Amniotic stem cell (primary cell): ENCODE results near the gene AARS2.
"Not testable (repeated sequence)": the region's sequence is repeated elsewhere in the genome, so short reads cannot be mapped to it uniquely, and the experiment has no call there.

Source experiments
- DNase-seq: peaks from one replicate; lab custom pipeline; 2025; lab: John Stamatoyannopoulos, UW

AARS2 gene

DNA sequence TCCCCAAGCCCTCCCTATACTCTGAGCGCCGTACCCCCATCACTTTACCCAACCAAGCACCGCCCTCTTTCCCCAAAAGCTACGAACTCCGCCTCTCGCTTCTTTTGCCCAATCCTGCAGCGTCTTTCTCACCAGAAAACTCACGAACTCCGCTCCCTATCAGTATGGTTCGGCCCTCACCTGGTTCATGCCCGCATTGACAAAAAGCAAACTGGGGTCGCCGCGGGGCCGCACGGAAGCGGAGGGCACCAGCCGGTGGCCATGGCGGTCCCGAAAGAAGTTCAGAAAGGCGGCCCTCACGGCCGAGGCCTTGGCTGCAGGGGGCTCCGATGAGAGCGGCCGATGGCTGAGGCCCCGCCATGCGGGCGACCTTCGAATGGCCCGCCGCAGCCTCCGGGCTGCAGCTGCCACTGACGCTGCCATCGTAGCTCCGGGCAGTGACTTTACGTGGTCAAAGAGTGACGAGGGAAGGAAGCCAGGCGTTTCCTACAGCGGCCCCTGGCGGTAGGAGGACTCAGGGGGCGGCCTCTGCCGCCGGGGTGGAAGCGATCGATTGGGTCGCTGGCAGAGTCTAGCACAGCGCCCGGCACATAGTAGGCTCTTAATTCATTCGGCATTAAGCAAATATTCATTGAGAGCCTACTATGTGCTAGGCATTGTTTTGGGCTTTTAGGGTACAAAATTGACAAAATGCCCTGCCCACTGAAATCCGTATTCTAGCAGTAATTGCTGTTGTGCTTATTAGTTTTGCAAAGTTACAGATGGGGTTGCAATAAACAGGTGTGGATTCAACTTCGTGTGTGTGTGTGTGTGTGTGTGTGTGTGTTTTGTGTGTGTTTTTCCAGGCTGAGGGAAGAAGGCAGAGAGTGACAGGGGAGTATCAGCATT is at the start of gene AARS2:
TSS of gene AARS2 (minus strand) at position 447 of the 888 bp plus-strand sequence. CDS start at position 423, 24 bp downstream.
- peak; percentile 60 for DNase-seq

DNA sequence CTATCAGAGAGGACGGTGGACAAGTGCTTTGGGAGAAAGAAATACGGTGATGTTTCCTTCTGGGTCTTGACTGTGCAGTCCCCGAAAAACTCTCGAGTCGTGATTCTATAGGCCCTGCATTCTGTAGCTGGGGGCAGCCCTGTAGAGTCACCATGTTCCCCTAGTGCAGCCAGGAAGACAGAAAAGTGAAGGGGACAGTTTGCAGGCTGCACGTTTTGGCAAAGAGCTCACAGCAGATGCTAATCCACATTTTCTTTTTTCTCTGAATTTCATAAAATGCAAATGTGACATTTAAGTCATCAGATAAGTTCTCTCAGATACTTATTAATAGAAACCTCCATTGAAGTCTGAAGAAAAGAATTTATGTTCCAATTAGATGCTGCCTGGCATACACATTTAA is 48.8 kb upstream of the AARS2 start:
- DNase-seq, result no peak

DNA sequence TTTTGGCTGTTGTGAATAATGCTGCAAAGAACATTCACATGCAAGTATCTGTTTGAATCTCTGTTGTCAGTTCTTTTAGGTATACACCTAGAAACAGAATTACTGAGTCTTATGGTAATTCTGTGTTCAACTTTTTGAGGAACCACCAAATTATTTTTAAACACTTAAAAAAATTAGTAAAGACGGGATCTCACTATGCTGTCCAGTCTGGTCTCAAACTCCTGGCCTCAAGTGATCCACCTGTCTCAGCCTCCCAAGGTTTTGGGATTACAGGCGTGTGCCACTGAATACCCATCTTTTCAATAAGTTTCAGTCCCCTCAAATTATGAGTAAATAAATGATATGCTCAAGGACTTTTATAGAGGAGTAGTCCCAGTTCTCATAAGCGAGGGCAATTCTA is 46.8 kb upstream of the AARS2 start:
- no peak for DNase-seq

DNA sequence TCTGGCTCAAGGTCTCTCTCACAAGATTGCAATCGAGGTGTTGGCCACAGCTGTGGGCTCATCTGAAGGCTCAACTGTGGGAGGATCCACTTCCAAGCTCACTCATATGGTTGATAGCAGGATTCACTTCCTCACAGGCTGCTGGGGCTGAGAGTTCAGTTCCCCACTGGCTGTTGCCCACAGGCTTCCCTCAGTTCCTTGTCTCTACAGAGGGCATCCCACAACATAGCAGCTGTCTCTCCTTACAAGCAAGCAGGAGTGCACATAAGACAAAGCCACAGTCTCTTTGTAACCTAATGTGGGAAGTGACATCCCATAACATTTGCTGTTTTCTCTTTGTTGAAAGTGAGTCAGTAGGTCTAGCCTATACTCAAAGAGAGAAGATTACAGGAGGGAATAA is 43.3 kb upstream of the AARS2 start:
- no peak for DNase-seq

DNA sequence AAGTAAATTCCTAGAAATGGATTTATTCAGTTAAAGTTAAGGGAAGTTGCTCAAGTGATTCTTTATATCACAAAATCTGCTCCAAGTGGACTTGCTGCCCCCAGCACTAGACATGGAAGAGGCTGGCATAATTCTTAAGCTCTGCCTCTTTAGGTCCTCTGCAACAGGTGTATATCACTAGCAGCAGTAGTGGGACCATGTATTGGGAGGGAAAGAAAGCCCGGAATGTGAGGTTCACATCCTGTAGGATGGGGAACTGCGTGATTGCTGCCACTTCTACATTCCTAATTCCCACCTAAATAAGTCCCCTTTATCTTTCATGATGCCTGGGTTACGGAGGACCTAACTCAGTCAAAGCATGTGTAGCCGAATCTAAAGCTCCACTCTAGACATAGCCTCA is 42.5 kb upstream of the AARS2 start:
- no peak for DNase-seq

DNA sequence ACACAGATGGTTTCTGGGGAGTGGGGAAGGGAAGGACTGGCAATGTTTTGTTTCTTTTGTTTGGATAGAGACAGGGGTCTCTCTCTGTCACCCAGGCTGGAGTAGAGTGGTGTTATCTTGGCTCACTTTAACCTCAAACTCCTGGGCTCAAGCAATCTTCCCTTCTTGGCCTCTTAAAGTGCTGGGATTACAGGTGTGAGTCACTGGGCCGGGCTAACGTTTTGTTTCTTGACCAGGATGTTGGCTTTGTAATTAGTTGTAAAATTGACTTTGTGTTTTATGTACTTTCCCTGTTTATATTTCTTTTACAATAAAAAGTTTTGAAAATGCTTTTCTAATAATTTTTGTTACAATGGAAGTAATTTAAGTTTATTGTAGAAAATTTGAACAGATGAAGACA is 40.2 kb upstream of the AARS2 start:
- DNase-seq, result no peak

DNA sequence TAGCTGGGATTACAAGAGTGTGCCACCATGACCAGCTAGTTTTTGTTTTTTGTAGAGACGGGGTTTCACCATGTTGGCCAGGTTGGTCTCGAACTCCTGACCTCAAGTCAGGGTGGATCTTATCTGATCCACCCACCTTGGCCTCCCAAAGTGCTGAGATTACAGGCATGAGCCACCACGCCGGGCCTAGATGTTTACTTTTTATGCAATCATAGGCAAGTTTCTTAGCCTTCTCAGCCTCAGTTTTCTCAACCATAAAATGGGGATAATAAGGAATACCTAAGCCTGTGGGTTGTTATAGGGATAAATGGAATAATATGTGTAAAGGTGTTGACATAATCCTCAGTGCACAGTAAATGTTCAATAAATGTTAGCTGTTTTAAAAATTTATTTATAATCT is 39.1 kb upstream of the AARS2 start:
- DNase-seq, result no peak

DNA sequence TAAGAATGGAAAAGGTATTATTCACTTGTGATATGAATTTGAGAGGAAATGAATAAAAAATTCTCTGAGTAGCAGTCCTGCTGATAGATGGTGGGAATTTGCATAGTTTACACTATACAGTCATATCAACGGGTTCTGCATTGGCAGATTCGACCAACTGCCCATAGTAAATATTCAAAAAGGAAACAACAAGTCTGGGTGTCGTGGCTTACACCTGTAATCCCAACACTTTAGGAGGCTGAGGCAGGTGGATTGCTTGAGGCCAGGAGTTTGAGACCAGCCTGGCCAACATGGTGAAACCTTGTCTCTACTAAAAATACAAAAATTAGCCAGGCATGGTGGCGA is 37.5 kb upstream of the AARS2 start:
- DNase-seq, result not testable (repeated sequence)

DNA sequence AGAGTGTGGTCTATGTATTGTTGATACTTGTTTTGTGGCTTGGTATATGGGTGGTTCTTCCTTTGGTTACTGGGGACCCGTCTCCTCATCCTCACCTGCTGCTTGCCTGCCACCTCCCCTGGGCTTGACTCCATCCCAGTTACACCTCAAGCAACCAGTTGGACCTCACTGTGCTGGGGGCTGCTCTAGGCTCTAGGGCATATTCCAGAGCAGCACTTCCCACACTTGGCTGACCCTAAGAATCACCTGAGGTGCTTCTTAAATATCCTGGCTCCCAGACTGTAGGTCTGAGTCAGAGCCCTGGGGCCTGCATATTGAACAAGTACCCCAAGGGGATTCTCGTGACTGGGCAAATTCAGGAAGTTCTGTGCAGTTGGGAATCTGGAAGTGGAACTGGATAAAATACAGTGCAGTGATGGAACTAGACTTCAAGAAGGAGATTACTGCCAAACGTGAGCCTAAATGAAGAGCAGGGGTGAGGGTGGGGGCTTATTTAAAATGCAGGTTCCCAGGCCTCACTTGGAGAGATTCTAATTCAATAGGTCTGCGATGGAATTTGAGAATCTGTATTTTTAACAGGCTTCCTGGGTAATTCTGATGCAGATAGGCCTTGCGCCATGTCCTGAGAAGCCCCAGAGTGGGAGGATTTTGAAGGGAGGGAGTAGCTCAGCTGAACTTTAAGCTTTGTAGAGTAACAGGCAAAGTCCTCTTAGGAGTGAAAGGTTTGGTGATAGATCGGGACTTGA is 36.9 kb upstream of the AARS2 start:
- DNase-seq, result no peak

DNA sequence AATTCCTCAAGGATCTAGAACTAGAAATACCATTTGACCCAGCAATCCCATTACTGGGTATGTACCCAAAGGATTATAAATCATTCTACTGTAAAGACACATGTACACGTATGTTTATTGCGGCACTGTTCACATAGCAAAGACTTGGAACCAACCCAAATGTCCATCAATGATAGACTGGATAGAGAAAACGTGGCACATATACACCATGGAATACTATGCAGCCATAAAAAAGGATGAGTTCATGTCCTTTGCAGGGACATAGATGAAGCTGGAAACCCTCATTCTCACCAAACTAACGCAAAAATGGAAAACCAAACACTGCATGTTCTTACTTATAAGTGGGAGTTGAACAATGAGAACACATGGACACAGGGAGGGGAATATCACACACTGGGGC is 33.7 kb upstream of the AARS2 start:
- DNase-seq, result not testable (repeated sequence)

DNA sequence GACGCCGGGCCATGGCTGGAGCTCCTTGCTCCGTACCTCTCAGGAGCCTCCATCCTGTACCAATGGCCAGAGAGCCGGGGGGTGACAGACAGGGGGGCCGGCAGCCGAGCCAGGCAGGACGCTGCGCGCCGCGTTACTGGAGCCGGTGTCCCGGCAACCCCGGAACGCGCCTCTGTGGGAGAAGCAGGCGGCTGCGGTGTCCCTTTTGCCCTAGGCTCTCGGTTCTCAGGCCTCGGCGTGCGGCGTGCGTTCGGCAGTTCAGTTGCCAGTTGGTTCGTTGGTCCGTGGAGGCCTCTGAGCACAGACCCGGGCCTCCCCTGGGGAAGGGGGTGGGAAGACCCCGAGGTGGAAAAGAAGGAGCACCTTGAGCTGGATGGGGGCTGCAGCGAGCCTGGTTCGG is 29.3 kb upstream of the AARS2 start, which contains the start of gene SPATS1:
TSS of gene SPATS1 (plus strand) at position 162 of the 400 bp plus-strand sequence. CDS start 446 bp downstream, outside the sequence.
- no peak for DNase-seq

DNA sequence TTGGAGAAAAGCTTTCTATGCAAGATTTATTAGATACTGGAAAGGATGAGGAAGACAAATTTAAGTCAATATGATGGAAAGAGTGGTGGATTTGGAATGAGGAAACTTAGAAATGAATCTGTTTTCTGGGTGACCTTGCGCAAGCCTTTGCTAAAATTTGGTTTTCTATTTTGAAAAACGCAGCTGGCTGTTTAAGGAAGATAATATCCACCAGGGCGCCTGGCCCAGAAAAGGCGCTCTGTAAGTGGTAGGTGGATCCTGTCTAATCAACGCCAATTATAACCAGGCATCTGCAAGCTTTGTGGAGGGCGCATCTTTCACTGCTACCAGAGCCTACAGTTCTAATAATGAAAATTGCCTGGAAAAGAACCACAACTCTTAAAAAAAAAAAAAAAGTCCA is 28.9 kb upstream of the AARS2 start:
- no peak for DNase-seq

DNA sequence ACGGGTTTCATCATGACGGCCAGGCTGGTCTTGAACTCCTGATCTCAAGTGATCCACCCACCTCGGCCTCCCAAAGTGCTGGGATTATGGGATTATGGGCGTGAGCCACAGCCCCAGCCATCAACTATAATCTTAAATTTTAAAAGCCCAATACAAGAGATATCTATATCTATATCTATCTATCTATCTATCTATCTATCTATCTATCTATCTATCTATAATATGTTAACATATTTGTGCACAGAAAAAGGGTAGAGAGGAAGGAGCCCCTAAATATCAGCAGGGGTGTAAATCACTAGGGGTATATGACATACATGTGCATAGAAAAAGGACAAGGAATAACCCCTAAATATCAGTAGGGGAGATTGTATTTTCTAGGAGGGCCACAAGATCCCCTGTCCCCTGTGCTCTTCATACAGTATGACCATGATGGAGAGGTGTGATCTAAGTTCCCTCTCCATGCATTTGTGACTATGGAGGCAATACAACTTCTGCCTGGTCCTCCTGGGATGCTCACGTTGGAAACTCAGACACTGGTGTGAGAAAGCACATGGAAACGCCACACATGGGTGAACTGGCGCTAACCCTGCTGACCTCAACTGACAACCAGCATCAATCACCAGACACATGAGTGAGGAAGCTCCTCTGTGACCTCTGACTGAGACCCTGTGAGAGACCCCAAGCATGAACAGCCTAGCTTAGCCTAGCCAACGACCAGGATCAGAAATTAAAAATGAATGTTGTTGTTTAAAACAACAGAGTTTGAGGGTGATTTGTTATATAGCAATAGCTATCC is 28.1 kb upstream of the AARS2 start:
- no peak for DNase-seq

DNA sequence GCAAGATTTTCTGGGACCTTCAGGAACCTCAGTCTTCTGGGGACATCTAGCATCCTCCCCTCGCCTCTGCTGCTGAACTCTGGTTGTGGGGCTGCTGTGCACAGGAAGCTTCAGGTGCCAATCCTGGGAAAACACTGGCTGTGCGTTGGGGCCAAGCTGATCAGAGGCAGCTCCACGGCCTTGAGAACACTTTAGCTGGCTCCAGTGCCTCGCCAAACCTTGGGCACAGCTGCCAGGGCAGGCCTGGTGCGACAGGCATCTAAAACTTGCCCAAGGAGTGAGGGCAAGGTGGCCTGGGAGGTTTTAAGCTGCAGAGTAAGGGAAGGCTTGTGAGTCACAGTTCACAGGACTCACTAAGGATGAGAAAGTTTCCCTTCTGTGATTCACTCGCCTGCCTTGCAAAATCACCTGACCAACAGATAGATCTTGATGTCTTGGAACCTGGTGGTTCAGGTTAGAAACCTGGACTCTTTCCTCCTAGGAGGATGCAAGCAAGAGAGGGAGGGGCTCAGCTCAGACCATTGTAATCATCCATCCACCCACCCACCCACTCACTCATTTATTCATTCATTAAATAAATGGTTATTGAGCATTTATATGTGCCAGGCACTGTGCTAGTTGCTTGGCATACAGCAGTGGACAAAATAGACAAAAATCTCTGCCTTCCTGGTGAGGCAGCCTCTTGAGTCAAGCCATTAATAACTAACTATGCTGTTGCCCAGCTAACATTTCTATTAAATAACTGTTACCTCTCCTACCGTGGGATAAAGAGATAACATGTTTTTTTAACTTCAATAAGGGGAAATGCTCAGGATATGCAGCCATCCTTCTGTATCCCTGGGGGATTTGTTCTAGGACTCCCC is 26.8 kb upstream of the AARS2 start:
- no peak for DNase-seq

DNA sequence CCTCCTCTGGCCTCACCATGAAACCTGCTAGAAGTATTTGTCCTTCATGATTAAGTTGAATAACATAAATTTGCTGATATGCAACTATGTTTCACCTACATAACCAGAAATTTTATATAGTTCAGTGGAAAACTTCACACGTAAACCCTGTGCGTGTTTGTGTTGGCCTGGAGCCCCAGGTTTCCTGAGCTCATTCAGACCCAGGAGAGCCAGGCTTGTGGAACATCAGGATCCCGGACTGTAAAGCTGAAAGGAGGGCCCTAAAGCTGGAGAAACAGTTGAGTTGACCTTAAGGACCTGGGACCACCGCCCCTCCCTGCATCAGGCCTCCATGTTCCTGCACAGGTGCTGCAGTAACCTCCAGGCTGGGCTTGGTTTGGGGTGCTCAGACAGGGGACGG is 26.2 kb upstream of the AARS2 start:
- no peak for DNase-seq

DNA sequence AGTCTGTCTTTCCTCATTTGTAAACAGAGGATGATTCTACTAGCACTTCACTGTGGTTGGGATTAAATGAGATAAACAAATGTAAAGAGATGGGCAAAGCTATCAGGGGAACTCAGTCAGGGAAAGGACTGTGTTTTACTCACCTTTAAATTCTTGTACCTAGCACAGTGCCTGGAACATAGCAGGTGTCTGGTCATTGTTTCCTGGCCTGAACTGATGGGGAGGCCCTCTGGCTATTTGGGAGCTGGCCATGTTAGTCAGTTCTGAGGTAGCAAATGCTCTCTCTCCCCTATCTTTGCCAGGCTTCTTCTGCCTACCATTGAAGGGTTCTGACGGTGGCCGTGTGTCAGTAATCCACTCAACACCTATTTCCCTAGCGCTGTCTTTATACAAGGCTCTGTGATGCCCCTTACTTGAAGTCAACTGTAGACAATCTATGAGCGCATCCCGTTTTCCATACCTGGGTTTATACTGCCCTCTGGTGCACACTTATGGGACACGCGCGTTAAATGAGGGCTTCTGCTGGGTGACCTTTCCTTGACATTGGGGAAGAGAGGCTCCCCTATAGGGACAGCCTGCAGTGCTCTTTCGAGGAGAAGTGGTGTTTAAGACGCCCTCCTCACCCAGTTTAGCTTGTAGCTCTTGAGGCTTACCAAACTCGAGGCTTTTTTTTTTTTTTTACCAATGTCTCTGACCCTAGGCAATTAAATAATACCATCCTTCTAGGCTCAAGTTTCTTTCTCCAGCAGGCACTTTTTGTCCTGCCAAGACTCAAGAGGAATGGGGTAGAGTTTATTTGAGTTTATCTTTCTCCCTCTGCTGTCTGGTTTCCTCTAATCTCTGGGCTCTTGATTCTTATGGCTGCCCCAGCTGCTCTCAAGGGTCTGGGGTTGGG is 25.3 kb upstream of the AARS2 start:
- no peak for DNase-seq

DNA sequence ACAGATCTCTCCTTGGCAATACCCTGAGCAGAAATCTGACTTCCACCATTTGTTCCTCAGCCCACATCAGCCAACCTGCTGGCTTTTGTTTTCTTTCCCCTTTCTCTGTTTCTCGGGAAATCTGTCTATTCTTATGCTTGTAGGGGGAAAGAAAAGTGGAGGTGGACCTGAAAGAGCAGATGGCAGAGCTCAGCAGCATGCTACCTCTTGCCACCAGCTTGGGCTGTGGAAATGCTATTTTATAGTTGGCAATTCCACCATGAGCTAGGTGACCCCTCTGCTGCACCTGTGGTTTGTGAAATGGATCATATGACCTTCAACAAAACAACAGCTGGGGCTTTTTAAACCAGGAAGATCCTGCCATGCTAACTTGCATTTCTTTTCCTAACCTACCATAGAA is 22.5 kb upstream of the AARS2 start:
- DNase-seq, result no peak

DNA sequence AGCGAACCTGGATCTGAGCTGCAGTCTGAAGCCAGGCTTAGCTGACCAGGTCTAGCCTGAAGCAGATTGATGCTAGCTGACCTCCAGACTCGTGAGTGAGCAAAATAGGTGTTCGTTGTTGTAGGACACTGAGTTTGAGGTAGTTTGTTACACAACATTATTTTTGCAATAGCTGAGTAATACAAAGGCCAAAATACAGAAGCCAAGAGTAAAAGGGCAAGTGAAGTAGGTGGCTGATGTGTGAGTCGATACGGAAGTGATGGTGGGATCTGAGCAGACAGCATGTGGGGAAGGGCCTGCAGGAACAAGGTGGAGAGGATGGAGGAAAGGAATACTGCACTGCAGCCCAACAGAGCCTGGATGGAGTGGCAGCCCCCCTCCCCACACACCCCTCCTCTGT is 20.8 kb upstream of the AARS2 start:
- no peak for DNase-seq

DNA sequence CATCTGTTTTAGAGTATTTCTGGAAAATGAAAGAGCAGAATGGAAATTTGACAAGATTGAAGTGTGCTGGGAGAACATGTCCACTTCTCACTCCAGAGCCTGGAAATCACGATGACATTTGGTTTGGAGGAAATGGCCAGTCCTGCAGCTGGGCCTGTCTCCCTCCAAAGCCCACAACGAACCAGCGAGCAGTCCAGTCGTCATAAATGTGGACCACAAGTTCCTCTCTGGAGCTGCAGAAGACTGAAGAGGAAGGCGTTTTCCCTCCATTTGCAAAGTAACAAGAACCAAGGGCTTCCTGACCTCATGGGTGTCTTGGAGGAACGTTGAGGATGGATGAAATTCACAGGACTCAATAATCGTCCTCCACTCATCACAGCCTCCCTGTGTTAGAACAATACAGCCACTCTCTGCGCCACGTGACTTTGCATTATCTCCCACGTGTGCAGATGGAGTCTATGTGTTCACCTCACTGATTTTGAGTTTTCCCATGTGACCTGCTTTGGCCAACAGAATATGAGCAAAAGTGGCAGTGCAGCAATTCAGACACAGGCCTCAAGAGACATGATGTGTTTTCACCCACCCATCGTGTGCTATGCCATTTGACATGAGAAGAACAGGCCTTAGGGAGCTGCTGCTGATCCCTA is 20.2 kb upstream of the AARS2 start:
- DNase-seq, result no peak

DNA sequence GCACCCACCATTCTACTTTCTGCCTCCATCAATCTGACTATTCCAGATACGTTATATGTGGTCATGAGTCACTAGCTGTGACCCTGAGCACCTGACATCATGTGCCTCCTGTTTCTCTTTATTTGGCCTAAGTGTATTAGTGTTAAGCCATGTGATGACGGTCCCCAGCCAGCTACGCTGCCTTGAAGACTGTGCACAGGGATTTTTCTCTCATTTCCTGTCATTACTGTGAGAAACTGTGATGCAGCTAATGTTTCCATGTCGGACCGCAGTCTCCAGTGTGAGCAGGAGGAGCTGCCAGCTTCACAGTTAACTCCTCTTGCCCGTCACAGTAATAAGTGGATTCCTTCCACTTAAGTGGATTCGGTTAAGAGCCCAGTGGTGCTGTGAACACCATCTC is 19.4 kb upstream of the AARS2 start:
- DNase-seq, result no peak
